Body of pancreas (tissue), 4 donors: Measurements from ENCODE around the gene ECT2L.

ENCODE experiments used
- CTCF ChIP-seq, 7 experiments: fragments of 450-650 bp in 4 of 7; fragments of 200-600 bp in 3 of 7; sonication (generic) in 3 of 7; IDR thresholded peaks; one replicate each; pipeline ENCODE4 v1.5.1; 2016 to 2019; ENCODE audit warnings: antibody characterized with exemption in 7 of 7
- POLR2A ChIP-seq, 3 donors: fragments of 450-650 bp; IDR thresholded peaks; one replicate each; pipeline ENCODE4 v1.6.1; 2016; ENCODE audit warnings: antibody characterized with exemption in 3 of 3, mild to moderate bottlenecking in 2 of 3

DNA sequence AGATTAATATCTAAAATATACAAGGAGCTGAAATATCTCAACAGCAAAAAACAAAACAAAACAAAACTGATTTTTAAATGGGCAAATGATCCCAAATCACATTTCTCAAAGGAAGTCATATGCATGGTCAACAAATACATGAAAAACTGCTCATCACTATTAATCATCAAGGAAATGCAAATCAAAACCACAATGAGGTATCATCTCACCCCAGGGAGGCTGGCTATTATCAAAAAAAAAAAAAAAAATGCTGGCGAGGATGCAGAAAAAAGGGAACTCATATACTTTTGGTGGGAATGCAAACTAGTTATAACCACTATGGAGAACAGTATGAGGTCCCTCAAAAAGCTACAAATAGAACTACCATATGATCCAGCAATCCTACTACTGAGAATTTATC is 157.6 kb downstream of the ECT2L start:
- TF ChIP-seq CTCF (IDR thresholded peaks at IDR 0.05) = no peak
- TF ChIP-seq POLR2A (IDR thresholded peaks at IDR 0.05) = no peak
